SU-DHL-6 (cell line): ENCODE data around the gene ENO3.

Experiments
- EZH2phosphoT487 ChIP-seq: fragments of 200-600 bp; sonication (generic), shearing (Covaris generic); conservative IDR thresholded peaks from 2 replicates; pipeline ENCODE4 v1.6.1; 2018; ENCODE audit warnings: mild to moderate bottlenecking, antibody characterized with exemption, low read length, moderate library complexity, mixed read lengths
- TF ChIP-seq, protein P1 (sequence below): fragments of 200-600 bp; sonication (generic); IDR thresholded peaks from one replicate; pipeline ENCODE4 v1.5.1; 2017; ENCODE audit warnings: antibody characterized with exemption, mild to moderate bottlenecking, low read length, moderate library complexity; ENCODE audit not compliant: insufficient read depth, poor library complexity, severe bottlenecking

DNA sequence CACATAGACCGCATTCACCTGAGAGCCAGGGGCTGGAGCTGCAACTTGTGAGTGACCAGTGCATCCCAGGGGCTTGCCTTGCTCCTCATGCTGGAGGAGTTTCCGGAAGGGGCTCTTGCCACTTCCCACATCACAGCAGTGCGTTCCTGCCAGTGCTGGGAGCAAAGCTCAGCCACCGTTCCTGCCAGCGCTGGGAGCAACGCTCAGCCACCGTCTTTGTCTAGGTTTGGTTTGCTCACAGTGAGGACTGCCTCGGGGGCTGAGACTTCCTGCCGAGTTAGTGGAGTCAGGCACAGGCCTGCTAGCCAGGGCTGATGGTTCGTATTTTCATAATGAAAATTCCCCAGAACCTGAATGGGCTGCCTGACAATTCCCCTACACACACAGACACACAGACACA, 42.6 kb upstream of the ENO3 start:
- TF ChIP-seq, protein P1, sequence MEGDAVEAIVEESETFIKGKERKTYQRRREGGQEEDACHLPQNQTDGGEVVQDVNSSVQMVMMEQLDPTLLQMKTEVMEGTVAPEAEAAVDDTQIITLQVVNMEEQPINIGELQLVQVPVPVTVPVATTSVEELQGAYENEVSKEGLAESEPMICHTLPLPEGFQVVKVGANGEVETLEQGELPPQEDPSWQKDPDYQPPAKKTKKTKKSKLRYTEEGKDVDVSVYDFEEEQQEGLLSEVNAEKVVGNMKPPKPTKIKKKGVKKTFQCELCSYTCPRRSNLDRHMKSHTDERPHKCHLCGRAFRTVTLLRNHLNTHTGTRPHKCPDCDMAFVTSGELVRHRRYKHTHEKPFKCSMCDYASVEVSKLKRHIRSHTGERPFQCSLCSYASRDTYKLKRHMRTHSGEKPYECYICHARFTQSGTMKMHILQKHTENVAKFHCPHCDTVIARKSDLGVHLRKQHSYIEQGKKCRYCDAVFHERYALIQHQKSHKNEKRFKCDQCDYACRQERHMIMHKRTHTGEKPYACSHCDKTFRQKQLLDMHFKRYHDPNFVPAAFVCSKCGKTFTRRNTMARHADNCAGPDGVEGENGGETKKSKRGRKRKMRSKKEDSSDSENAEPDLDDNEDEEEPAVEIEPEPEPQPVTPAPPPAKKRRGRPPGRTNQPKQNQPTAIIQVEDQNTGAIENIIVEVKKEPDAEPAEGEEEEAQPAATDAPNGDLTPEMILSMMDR: no peak
- no peak for TF ChIP-seq EZH2phosphoT487
